ENCODE data around the gene BTBD9.

BTBD9 gene

DNA sequence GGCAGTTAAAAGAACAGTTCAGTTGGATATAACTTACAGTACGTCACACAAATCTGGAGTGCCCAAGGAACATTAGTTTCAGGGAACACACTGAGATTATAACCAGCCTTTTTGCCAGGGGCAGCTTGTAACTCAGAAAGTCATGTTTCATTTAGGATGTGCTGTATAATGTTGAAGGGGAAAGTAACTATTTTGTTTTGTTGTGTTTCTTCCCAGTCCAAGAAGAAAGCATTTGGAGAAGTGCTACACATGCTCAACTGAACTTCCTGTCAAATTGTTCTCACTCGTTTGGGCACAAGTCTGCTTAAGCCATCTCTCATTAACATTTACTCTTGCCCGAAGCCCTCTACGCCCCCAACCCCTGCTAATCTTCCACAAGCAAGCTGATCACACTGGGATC lies 157.9 kb downstream of the BTBD9 start:
- no peak overlapping the region for H3K4me3 ChIP-seq (ENCODE audit: low read length)
- no peak for TF ChIP-seq CTCF (conservative IDR thresholded peaks at IDR 0.05; ENCODE audit: low read depth, low read length)
- no peak for DNase-seq (ENCODE audit: low read depth)

- no peak for DNase-seq (ENCODE audit: low read depth)
- H3K4me3 ChIP-seq (ENCODE audit: low read length), result no peak overlapping the region
- TF ChIP-seq CTCF (conservative IDR thresholded peaks at IDR 0.05; ENCODE audit: low read depth, low read length), result no peak
Observed at GRCh38 chr6:38481211-38481836, 158.4 kb downstream of the BTBD9 start.

- H3K4me3 ChIP-seq (ENCODE audit: low read length), result no peak overlapping the region
- no peak for DNase-seq (ENCODE audit: low read depth)
- no peak for TF ChIP-seq CTCF (conservative IDR thresholded peaks at IDR 0.05; ENCODE audit: low read depth, low read length)
Observed at GRCh38 chr6:38480036-38480435, 159.7 kb downstream of the BTBD9 start.

GRCh38 chr6:38479331-38479730 lies 160.4 kb downstream of the BTBD9 start:
- no peak overlapping the region for H3K4me3 ChIP-seq (ENCODE audit: low read length)
- DNase-seq (ENCODE audit: low read depth), result no peak
- TF ChIP-seq CTCF (conservative IDR thresholded peaks at IDR 0.05; ENCODE audit: low read depth, low read length), result no peak

- no peak for DNase-seq (ENCODE audit: low read depth)
- no peak overlapping the region for H3K4me3 ChIP-seq (ENCODE audit: low read length)
- TF ChIP-seq CTCF (conservative IDR thresholded peaks at IDR 0.05; ENCODE audit: low read depth, low read length), result no peak
Observed at GRCh38 chr6:38477680-38478260, 162.0 kb downstream of the BTBD9 start.

DNA sequence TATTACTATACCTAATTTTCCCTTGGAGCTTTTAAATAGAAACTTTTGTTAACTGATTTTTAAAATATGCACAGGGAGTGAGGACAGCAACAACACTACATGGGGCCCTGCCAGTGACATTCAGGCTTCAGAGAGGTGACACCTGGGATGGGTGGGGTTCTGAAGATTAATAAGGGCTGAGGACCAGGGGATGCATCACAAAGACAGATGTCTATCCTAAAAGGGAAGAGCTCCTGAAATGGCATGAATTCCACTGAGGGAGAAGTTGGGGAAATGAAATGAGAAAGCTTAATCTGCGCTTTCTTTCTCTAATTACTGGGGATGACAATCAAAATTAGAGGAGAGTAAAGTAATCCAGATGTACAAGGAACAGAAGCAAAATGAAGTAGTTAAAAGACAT lies 162.8 kb downstream of the BTBD9 start:
- TF ChIP-seq CTCF (conservative IDR thresholded peaks at IDR 0.05; ENCODE audit: low read depth, low read length), result no peak

DNA sequence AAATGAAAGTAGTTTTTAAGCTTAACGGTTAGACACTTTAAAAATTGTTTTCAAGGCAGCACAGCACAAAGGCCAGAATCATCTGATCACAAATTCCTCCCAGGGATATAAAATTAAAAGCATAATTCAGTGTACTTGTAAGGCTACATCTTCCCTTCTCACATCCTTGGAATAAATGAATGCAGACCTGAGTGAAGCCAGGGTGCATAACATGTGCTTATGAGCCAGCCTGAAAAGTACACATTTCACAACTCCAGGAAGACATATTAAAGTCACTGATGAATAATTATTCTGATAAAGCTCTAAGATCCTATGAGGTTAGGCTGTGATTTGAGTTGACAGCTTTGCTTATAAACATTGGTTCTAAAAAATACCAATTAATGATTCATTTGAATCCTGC lies 163.6 kb downstream of the BTBD9 start:
- TF ChIP-seq CTCF (conservative IDR thresholded peaks at IDR 0.05; ENCODE audit: low read depth, low read length), result no peak
- no peak for DNase-seq (ENCODE audit: low read depth)
- H3K4me3 ChIP-seq (ENCODE audit: low read length), result no peak overlapping the region

More for the DNA sequence above, 162.8 kb downstream of the BTBD9 start:
- no peak overlapping the region for H3K4me3 ChIP-seq (ENCODE audit: low read length)
- no peak for DNase-seq (ENCODE audit: low read depth)

All from retinal pigment epithelial cell (primary cell).